ENCODE measurements around the gene TACC3. TPM values are rescaled to one million over a fixed set of nuclear protein-coding genes. Genes with fewer than 3 reads are reported as not detected.

The TACC3 gene
- total RNA-seq, 1 donor, result 16.0 TPM

DNA sequence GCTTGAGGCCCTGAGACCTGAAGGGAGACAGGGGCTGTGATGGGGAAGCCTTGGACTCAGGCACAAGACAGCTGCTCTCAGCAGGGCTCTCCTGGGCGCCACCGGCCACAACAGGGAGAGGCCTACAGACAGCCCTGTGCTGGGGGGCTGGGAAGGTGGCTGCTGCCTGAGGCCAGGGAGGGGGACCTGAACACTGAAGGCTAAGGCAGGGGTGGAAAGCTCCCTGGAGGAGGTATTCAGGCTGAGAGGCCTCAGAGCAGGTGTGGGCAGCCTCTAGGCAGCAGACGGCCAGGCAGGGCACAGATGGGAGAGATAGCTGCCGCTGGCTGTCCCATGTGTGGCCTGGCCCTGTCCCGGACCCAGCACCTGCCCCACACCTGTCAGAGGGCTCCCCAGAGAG, 33.0 kb downstream of the TACC3 start:
- H3K4me3 ChIP-seq (ENCODE audit: low read depth, low read length), result no peak overlapping the region
- TF ChIP-seq, protein P1, sequence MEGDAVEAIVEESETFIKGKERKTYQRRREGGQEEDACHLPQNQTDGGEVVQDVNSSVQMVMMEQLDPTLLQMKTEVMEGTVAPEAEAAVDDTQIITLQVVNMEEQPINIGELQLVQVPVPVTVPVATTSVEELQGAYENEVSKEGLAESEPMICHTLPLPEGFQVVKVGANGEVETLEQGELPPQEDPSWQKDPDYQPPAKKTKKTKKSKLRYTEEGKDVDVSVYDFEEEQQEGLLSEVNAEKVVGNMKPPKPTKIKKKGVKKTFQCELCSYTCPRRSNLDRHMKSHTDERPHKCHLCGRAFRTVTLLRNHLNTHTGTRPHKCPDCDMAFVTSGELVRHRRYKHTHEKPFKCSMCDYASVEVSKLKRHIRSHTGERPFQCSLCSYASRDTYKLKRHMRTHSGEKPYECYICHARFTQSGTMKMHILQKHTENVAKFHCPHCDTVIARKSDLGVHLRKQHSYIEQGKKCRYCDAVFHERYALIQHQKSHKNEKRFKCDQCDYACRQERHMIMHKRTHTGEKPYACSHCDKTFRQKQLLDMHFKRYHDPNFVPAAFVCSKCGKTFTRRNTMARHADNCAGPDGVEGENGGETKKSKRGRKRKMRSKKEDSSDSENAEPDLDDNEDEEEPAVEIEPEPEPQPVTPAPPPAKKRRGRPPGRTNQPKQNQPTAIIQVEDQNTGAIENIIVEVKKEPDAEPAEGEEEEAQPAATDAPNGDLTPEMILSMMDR (IDR thresholded peaks at IDR 0.05; ENCODE audit: insufficient read depth, low read depth, low read length), result no peak
- no peak for DNase-seq (ENCODE audit: low read depth)

DNA sequence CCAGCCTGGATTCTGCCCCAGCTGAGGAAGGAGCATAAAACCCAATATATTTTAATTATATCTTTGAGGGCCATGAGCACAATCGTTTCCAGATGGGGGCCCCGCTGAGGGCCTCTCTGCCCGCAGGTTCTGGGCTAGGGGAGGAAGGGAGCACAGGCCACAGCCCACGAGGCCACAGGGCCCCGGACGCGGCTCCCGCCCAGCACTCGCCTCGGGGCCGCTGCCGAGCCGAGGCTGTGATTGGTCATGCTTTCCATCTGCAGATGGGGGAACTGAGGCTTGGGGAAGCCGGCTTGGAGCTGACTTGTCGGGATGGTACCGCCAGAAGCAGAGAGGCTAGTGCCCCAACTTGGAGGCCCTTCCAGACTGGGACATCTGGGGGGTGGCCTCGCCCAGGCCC, 34.0 kb downstream of the TACC3 start:
- H3K4me3 ChIP-seq (ENCODE audit: low read depth, low read length), result no peak overlapping the region
- DNase-seq (ENCODE audit: low read depth), result no peak
- TF ChIP-seq, protein P1 (IDR thresholded peaks at IDR 0.05; ENCODE audit: insufficient read depth, low read depth, low read length), result no peak

- no peak for DNase-seq (ENCODE audit: low read depth)
- TF ChIP-seq, protein P1 (IDR thresholded peaks at IDR 0.05; ENCODE audit: insufficient read depth, low read depth, low read length), result no peak
- no peak overlapping the region for H3K4me3 ChIP-seq (ENCODE audit: low read depth, low read length)
These were observed 34.8 kb downstream of the TACC3 start for GRCh38 chr4:1756079-1756478.

- TF ChIP-seq, protein P1 (IDR thresholded peaks at IDR 0.05; ENCODE audit: insufficient read depth, low read depth, low read length), result no peak
These were observed 35.8 kb downstream of the TACC3 start for GRCh38 chr4:1756893-1757779.

GRCh38 chr4:1757836-1758235, 36.5 kb downstream of the TACC3 start:
- TF ChIP-seq, protein P1 (IDR thresholded peaks at IDR 0.05; ENCODE audit: insufficient read depth, low read depth, low read length), result no peak
- H3K4me3 ChIP-seq (ENCODE audit: low read depth, low read length), result no peak overlapping the region
- DNase-seq (ENCODE audit: low read depth), result no peak

More at GRCh38 chr4:1756893-1757779, 35.8 kb downstream of the TACC3 start:
- no peak overlapping the region for H3K4me3 ChIP-seq (ENCODE audit: low read depth, low read length)
- DNase-seq (ENCODE audit: low read depth), result no peak

- DNase-seq (ENCODE audit: low read depth), result no peak
- no peak overlapping the region for H3K4me3 ChIP-seq (ENCODE audit: low read depth, low read length)
- TF ChIP-seq, protein P1 (IDR thresholded peaks at IDR 0.05; ENCODE audit: insufficient read depth, low read depth, low read length), result no peak
These were observed 37.2 kb downstream of the TACC3 start for GRCh38 chr4:1758306-1759121.
